ENCODE results near the gene TAS2R41.
"Not testable (repeated sequence)": the region's sequence is repeated elsewhere in the genome, so short reads cannot be mapped to it uniquely, and the experiment has no call there.

Gene TAS2R41

GRCh38 chr7:143467724-143468123 is 9.9 kb upstream of the TAS2R41 start:
- H3K4me3 ChIP-seq (ENCODE audit: low read length), result no peak overlapping the region
- no peaks in the 10 kb centered on the region for H3K79me2 ChIP-seq (ENCODE audit: control insufficient read depth, low read length)
- H4K20me1 ChIP-seq (ENCODE audit: control insufficient read depth, insufficient read depth, low read depth, low read length), result no peaks in the 10 kb centered on the region
- no peaks in the 10 kb centered on the region for H3K9me2 ChIP-seq (replicated peaks; ENCODE audit: control insufficient read depth, low read length)
- no peak overlapping the region for H3K4me2 ChIP-seq (ENCODE audit: low read length)
- H3K27me3 ChIP-seq (ENCODE audit: control insufficient read depth, low read length), result no peaks in the 10 kb centered on the region
- no peaks in the 10 kb centered on the region for H3K9me3 ChIP-seq (ENCODE audit: control insufficient read depth, insufficient read depth, low read length)
- no peak for TF ChIP-seq EZH2phosphoT487 (IDR thresholded peaks at IDR 0.05; ENCODE audit: borderline replicate concordance, low read length)
- TF ChIP-seq, protein P1, sequence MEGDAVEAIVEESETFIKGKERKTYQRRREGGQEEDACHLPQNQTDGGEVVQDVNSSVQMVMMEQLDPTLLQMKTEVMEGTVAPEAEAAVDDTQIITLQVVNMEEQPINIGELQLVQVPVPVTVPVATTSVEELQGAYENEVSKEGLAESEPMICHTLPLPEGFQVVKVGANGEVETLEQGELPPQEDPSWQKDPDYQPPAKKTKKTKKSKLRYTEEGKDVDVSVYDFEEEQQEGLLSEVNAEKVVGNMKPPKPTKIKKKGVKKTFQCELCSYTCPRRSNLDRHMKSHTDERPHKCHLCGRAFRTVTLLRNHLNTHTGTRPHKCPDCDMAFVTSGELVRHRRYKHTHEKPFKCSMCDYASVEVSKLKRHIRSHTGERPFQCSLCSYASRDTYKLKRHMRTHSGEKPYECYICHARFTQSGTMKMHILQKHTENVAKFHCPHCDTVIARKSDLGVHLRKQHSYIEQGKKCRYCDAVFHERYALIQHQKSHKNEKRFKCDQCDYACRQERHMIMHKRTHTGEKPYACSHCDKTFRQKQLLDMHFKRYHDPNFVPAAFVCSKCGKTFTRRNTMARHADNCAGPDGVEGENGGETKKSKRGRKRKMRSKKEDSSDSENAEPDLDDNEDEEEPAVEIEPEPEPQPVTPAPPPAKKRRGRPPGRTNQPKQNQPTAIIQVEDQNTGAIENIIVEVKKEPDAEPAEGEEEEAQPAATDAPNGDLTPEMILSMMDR (IDR thresholded peaks at IDR 0.05; ENCODE audit: low read depth, low read length, poor library complexity, severe bottlenecking), result no peak
- no peak overlapping the region for H3K27ac ChIP-seq (ENCODE audit: low read depth, low read length)
- H3K36me3 ChIP-seq (ENCODE audit: control insufficient read depth, low read length), result no peaks in the 10 kb centered on the region
- no peaks in the 10 kb centered on the region for H3F3A ChIP-seq (ENCODE audit: control insufficient read depth, insufficient read depth)
- no peaks in the 10 kb centered on the region for H3K4me1 ChIP-seq (ENCODE audit: control insufficient read depth, low read length)

DNA sequence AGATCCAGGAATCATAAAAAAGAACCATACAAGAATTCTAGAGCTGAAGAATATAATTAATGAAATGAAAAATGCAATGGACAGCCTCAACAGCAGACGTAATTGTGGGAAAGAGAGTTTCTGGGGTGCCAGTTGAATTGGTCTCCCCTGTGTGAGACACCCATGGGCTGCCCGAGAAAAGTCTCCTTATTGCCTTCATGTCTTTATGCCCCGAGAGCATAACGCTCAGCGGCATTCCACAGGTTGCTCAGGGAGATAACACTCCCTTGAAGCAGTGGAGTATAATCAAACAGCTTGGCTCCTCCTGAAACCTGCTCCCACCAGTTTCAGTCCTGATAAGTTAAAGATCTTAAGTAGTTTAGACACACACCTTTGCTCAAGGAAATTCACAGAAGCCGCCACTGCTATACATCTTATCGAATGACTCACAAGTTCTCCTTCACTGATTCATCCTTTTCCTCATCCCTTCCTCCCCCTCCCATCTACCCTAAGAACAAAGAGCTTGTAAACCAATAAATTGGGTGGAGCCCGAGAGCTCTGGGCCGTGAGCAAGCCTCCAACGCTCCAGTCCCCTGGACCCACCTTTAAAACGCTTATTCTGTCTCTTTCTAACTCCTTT is 5.5 kb upstream of the TAS2R41 start:
- H3K9me2 ChIP-seq (replicated peaks; ENCODE audit: control insufficient read depth, low read length); H3K4me1 ChIP-seq (ENCODE audit: control insufficient read depth, low read length); H3K4me3 ChIP-seq (ENCODE audit: low read length); H3F3A ChIP-seq (ENCODE audit: control insufficient read depth, insufficient read depth); H4K20me1 ChIP-seq (ENCODE audit: control insufficient read depth, insufficient read depth, low read depth, low read length); H3K27ac ChIP-seq (ENCODE audit: low read depth, low read length); H3K4me2 ChIP-seq (ENCODE audit: low read length); H3K9me3 ChIP-seq (ENCODE audit: control insufficient read depth, insufficient read depth, low read length); H3K79me2 ChIP-seq (ENCODE audit: control insufficient read depth, low read length); H3K27me3 ChIP-seq (ENCODE audit: control insufficient read depth, low read length); H3K36me3 ChIP-seq (ENCODE audit: control insufficient read depth, low read length): not testable (repeated sequence)

- Histone ChIP-seq H3K4me1 (ENCODE audit: control insufficient read depth, low read length) (no peaks in the 10 kb centered on the region), H3F3A (ENCODE audit: control insufficient read depth, insufficient read depth) (no peaks in the 10 kb centered on the region), H3K27ac (ENCODE audit: low read depth, low read length) (no peak overlapping the region), H3K79me2 (ENCODE audit: control insufficient read depth, low read length) (no peaks in the 10 kb centered on the region), H4K20me1 (ENCODE audit: control insufficient read depth, insufficient read depth, low read depth, low read length) (no peaks in the 10 kb centered on the region), H3K27me3 (ENCODE audit: control insufficient read depth, low read length) (no peaks in the 10 kb centered on the region), H3K4me2 (ENCODE audit: low read length) (no peak overlapping the region), H3K36me3 (ENCODE audit: control insufficient read depth, low read length) (no peaks in the 10 kb centered on the region), H3K9me2 (replicated peaks; ENCODE audit: control insufficient read depth, low read length) (no peaks in the 10 kb centered on the region), H3K9me3 (ENCODE audit: control insufficient read depth, insufficient read depth, low read length) (no peaks in the 10 kb centered on the region), H3K4me3 (ENCODE audit: low read length) (no peak overlapping the region)
- TF ChIP-seq, protein P1 (IDR thresholded peaks at IDR 0.05; ENCODE audit: low read depth, low read length, poor library complexity, severe bottlenecking), result no peak
- no peak for TF ChIP-seq EZH2phosphoT487 (IDR thresholded peaks at IDR 0.05; ENCODE audit: borderline replicate concordance, low read length)
Observed at GRCh38 chr7:143479055-143479766, 1.5 kb downstream of the TAS2R41 start.

DNA sequence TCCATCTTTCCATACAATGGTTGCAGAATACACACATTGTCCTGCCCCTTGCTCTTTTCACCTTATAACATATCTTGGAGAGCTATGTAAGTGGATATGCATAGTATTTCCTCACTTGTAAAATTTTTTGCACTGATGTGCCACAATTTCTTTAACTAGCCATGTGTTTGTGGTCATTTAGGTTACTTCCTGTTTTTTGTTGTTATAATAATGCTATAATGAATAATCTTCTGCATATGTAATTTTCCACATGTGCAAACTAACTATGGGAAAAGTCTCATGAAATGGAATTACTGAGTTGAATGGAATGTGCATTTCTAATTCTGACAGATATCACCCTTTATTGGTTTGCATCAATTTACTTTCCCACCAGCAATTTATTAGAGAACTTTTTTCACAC is 2.8 kb downstream of the TAS2R41 start:
- H3K27me3 ChIP-seq (ENCODE audit: control insufficient read depth, low read length), result no peaks in the 10 kb centered on the region
- H3K4me3 ChIP-seq (ENCODE audit: low read length), result no peak overlapping the region
- no peaks in the 10 kb centered on the region for H3F3A ChIP-seq (ENCODE audit: control insufficient read depth, insufficient read depth)
- no peaks in the 10 kb centered on the region for H3K79me2 ChIP-seq (ENCODE audit: control insufficient read depth, low read length)
- no peaks in the 10 kb centered on the region for H3K36me3 ChIP-seq (ENCODE audit: control insufficient read depth, low read length)
- no peaks in the 10 kb centered on the region for H3K9me3 ChIP-seq (ENCODE audit: control insufficient read depth, insufficient read depth, low read length)
- H3K4me2 ChIP-seq (ENCODE audit: low read length), result no peak overlapping the region
- H3K9me2 ChIP-seq (replicated peaks; ENCODE audit: control insufficient read depth, low read length), result no peaks in the 10 kb centered on the region
- TF ChIP-seq, protein P1 (IDR thresholded peaks at IDR 0.05; ENCODE audit: low read depth, low read length, poor library complexity, severe bottlenecking), result no peak
- no peak for TF ChIP-seq EZH2phosphoT487 (IDR thresholded peaks at IDR 0.05; ENCODE audit: borderline replicate concordance, low read length)
- no peaks in the 10 kb centered on the region for H4K20me1 ChIP-seq (ENCODE audit: control insufficient read depth, insufficient read depth, low read depth, low read length)
- no peak overlapping the region for H3K27ac ChIP-seq (ENCODE audit: low read depth, low read length)
- H3K4me1 ChIP-seq (ENCODE audit: control insufficient read depth, low read length), result no peaks in the 10 kb centered on the region
